ENCODE results near the gene SULT6B1. TPM values are rescaled to one million over a fixed set of nuclear protein-coding genes. Genes with fewer than 3 reads are reported as not detected.

The SULT6B1 gene
- total and polyA plus RNA-seq, 2 of the 4 experiments (the other 2 are of a cell fraction): not detected

- no peaks in the 10 kb centered on the region for H3K9me3 ChIP-seq (ENCODE audit: control insufficient read depth, insufficient read depth, low read length)
- no peak for TF ChIP-seq NFE2L2 (IDR thresholded peaks at IDR 0.05; ENCODE audit: low read depth, low read length)
- no peak for TF ChIP-seq FOS (IDR thresholded peaks at IDR 0.05; ENCODE audit: low read depth, low read length)
- no peak for TF ChIP-seq RAD21 (IDR thresholded peaks at IDR 0.05; ENCODE audit: low read length)
- no peak for TF ChIP-seq POLR2A (IDR thresholded peaks at IDR 0.05; ENCODE audit: low read depth, low read length)
- TF ChIP-seq BHLHE40 (IDR thresholded peaks at IDR 0.05; ENCODE audit: low read depth, low read length): no peak
- TF ChIP-seq SMC3 (IDR thresholded peaks at IDR 0.05; ENCODE audit: low read depth, low read length): no peak
- no peak for TF ChIP-seq CEBPB (IDR thresholded peaks at IDR 0.05; ENCODE audit: low read depth, low read length)
- no peak for TF ChIP-seq CTCF (conservative IDR thresholded peaks at IDR 0.05; ENCODE audit: low read depth, low read length)
- no peak for TF ChIP-seq ELK1 (IDR thresholded peaks at IDR 0.05; ENCODE audit: borderline replicate concordance, low read depth, low read length)
- TF ChIP-seq MAZ (IDR thresholded peaks at IDR 0.05; ENCODE audit: borderline replicate concordance, low read depth, low read length): no peak
- H2BK15ac ChIP-seq (ENCODE audit: low read depth, low read length): no peak overlapping the region
- ChIA-PET POLR2A (ENCODE audit: unreplicated experiment) (no interaction called here), CTCF (no interaction called here)
- intact Hi-C loops (cut with micrococcal nuclease) (no loop called here), dilution Hi-C loops (cut with HindIII; ENCODE audit: low sequenced_read_pairs, unreplicated experiment) (no loop called here), in situ Hi-C loops (cut with MboI; ENCODE audit: low sequenced_read_pairs) (no loop called here)
- H3K4ac ChIP-seq (ENCODE audit: low read depth, low read length): no peak overlapping the region
- no peak overlapping the region for H4K91ac ChIP-seq (ENCODE audit: insufficient read depth, low read depth, low read length)
- H3K56ac ChIP-seq (ENCODE audit: extremely low read depth, insufficient read depth, low read length): no peak overlapping the region
- no peak overlapping the region for H3K14ac ChIP-seq (replicated peaks; ENCODE audit: low read depth, low read length)
- H2AK5ac ChIP-seq (ENCODE audit: low read depth, low read length): no peak overlapping the region
- H2BK20ac ChIP-seq (ENCODE audit: low read depth, low read length): no peak overlapping the region
- DNase-seq (no peak), ATAC-seq (ENCODE audit: low read depth) (no peak)
- H4K8ac ChIP-seq (ENCODE audit: low read depth in 2 of 2, low read length in 2 of 2): no peak overlapping the region
- no peaks in the 10 kb centered on the region for H4K20me1 ChIP-seq (ENCODE audit: insufficient read depth, low read length)
- no peak overlapping the region for H2BK5ac ChIP-seq (ENCODE audit: low read depth, low read length, poor library complexity, severe bottlenecking)
- BruUV-seq (replicated peaks): no TSS peak
- no peak overlapping the region for H3K4me2 ChIP-seq (ENCODE audit: low read depth, low read length)
- H3K4me3 ChIP-seq (ENCODE audit: insufficient read depth, low read depth, low read length): no peak overlapping the region
- no CpG with 5 or more reads among the region's 1 CpG for WGBS, 2 experiments (ENCODE audit: extremely low coverage in 2 of 2, insufficient read length in 1 of 2)
- peaks cover 6% of the 10 kb centered on the region; the same call in 1 of the 2 replicates for H3K9me1 ChIP-seq (ENCODE audit: insufficient read depth, low read length)
- H2AFZ ChIP-seq (replicated peaks; ENCODE audit: low read length, poor library complexity): no peak overlapping the region
- no peak overlapping the region for H2BK120ac ChIP-seq (ENCODE audit: low read depth, low read length)
- H3K4me1 ChIP-seq (ENCODE audit: control insufficient read depth, insufficient read depth, low read length): peaks cover 2% of the 10 kb centered on the region
- no peak overlapping the region for H2AK9ac ChIP-seq (replicated peaks; ENCODE audit: low read depth, low read length, poor library complexity)
- no peak overlapping the region for H3K27ac ChIP-seq (ENCODE audit: insufficient read depth, low read length)
- peaks cover 5 to 18% of the 10 kb centered on the region in 2 experiments; a peak in 2 of 4 replicates for H3K79me1 ChIP-seq (ENCODE audit: low read depth in 1 of 2, low read length in 2 of 2)
- H3K23ac ChIP-seq (ENCODE audit: low read depth, low read length): no peak overlapping the region
- no peaks in the 10 kb centered on the region; the same call in 1 of the 2 replicates for H3K27me3 ChIP-seq (ENCODE audit: control insufficient read depth, insufficient read depth, low read length)
- no peak overlapping the region for H3K18ac ChIP-seq (ENCODE audit: low read depth, low read length)
- H4K5ac ChIP-seq (ENCODE audit: low read depth, low read length): no peak overlapping the region
- no peak overlapping the region for H3K9ac ChIP-seq (ENCODE audit: low read depth, low read length)
- H3K36me3 ChIP-seq (ENCODE audit: control insufficient read depth, insufficient read depth, low read length): no peaks in the 10 kb centered on the region
Observed at GRCh38 chr2:37192551-37192950, 4.1 kb upstream of the SULT6B1 start.

Measured in IMR-90 (cell line).